ENCODE measurements around the gene APOBEC3B. TPM values are rescaled to one million over a fixed set of nuclear protein-coding genes. Genes with fewer than 3 reads are reported as not detected.

Gene APOBEC3B
- total and polyA plus RNA-seq, 9 of the 15 experiments (the other 6 are each of a cell fraction or from before 2014, with no cell fraction given), result 5.9 to 166 (median 43.2) TPM

GRCh38 chr22:39013942-39014722 is 32.0 kb downstream of the APOBEC3B start, which contains the start of gene APOBEC3C (continued):
- TF ChIP-seq RNF219 (CRISPR knock-in tag; IDR thresholded peaks at IDR 0.05) (no peak), ZNF174 (CRISPR knock-in tag; IDR thresholded peaks at IDR 0.05) (no peak), MAFF (IDR thresholded peaks at IDR 0.05; ENCODE audit: low read length) (no peak), SLC30A9 (CRISPR knock-in tag; IDR thresholded peaks at IDR 0.05) (no peak), POLR2H (tag; IDR thresholded peaks at IDR 0.05; ENCODE audit: low read depth) (peak; percentile 81), STAT5A (IDR thresholded peaks at IDR 0.05; ENCODE audit: borderline replicate concordance, low read length) (peak; percentile 24; the same call in 1 of the 2 replicates), ZNF592 (IDR thresholded peaks at IDR 0.05) (no peak), MNT (conservative IDR thresholded peaks at IDR 0.05) (peak; percentile 37 to 70), CTCF (IDR thresholded peaks at IDR 0.05 in 2 of 3, conservative IDR thresholded peaks at IDR 0.05 in 1 of 3; ENCODE audit: insufficient read depth in 2 of 3, low read depth in 1 of 3, low read length in 3 of 3) (peak in 2 of 3 experiments; percentile 19 to 25; a peak in 2 of 6 replicates), CTBP1 (IDR thresholded peaks at IDR 0.05; ENCODE audit: borderline replicate concordance) (peak; percentile 58; the same call in 1 of the 2 replicates), ZNF239 (CRISPR knock-in tag; IDR thresholded peaks at IDR 0.05) (no peak), ZBTB33 (CRISPR knock-in tag; IDR thresholded peaks at IDR 0.05) (0 out of 2 replicates have a peak, but pooled peaks have one; percentile 30), HMBOX1 (IDR thresholded peaks at IDR 0.05) (no peak)

Data from K562 (cell line).